ENCODE data around the gene SULT1C3. TPM values are rescaled to one million over a fixed set of nuclear protein-coding genes. Genes with fewer than 3 reads are reported as not detected.

SULT1C3 gene
- total and polyA plus RNA-seq, 2 of the 13 experiments (the other 11 are each of a cell fraction or from before 2014, with no cell fraction given): not detected

- no peak overlapping the region for H2AFZ ChIP-seq (ENCODE audit: low read length)
- POLR2A ChIA-PET: no interaction called here
- no peak for FAIRE-seq
Measured at GRCh38 chr2:108263401-108263800, 23.6 kb downstream of the SULT1C3 start.

GRCh38 chr2:108266218-108266617 lies 26.4 kb downstream of the SULT1C3 start:
- Histone ChIP-seq H3K9me3 (ENCODE audit: low read length) (no peaks in the 10 kb centered on the region), H3K4me1 (ENCODE audit: insufficient read depth, low read length) (peaks cover 62% of the 10 kb centered on the region), H3K4me2 (ENCODE audit: low read depth, low read length) (peak overlapping the region; percentile 62), H3K36me3 (replicated peaks in 1 of 2; ENCODE audit: control insufficient read depth in 1 of 2, insufficient read depth in 2 of 2, low read length in 2 of 2) (no peaks in the 10 kb centered on the region), H3K27me3 (ENCODE audit: control insufficient read depth in 1 of 2, insufficient read depth in 2 of 2, low read length in 2 of 2) (no peaks in the 10 kb centered on the region), H2AFZ (ENCODE audit: low read length) (no peak overlapping the region), H4K20me1 (ENCODE audit: insufficient read depth, low read length) (no peaks in the 10 kb centered on the region), H3K79me2 (ENCODE audit: insufficient read depth, low read length) (no peaks in the 10 kb centered on the region), H3K9ac (ENCODE audit: insufficient read depth, low read depth, low read length) (no peak overlapping the region), H3K27ac (ENCODE audit: extremely low read length, insufficient read depth, low read length) (no peak overlapping the region), H3K4me3 (replicated peaks in 1 of 3; ENCODE audit: insufficient read depth in 1 of 3, low read depth in 2 of 3, low read length in 3 of 3) (peak overlapping the region in 1 of 3 experiments; percentile 14; a peak in 1 of 6 replicates)
- WGBS (ENCODE audit: low lambda C conversion rate): 2% methylated on average over 3 of the region's 3 CpGs
- in situ Hi-C loops (cut with HindIII; ENCODE audit: extremely low pct_ligation_motif_present, low pct_unique_long_range_greater_than_20kb) (no loop called here), intact Hi-C loops (cut with micrococcal nuclease; ENCODE audit: unreplicated experiment) (no loop called here)
- BruUV-seq (replicated peaks): no TSS peak
- ATAC-seq (peak; percentile 88), FAIRE-seq (peak; percentile 39), DNase-seq (ENCODE audit: low spot score) (peak; percentile 70)
- ChIA-PET CTCF (ENCODE audit: low intra/inter-chr PET ratio, low total read pairs) (no interaction called here), POLR2A (no interaction called here)
- TF ChIP-seq HOMEZ (CRISPR knock-in tag; IDR thresholded peaks at IDR 0.05; ENCODE audit: low read depth) (peak; percentile 44; the same call in 1 of the 2 replicates), SNRNP70 (IDR thresholded peaks at IDR 0.05; ENCODE audit: low read depth, low read length) (no peak), CREB3 (CRISPR knock-in tag; IDR thresholded peaks at IDR 0.05) (no peak), DRAP1 (CRISPR knock-in tag; IDR thresholded peaks at IDR 0.05) (peak; percentile 42; the same call in 1 of the 2 replicates), ZNF782 (CRISPR knock-in tag; IDR thresholded peaks at IDR 0.05; ENCODE audit: borderline replicate concordance) (no peak), ZKSCAN8 (CRISPR knock-in tag; IDR thresholded peaks at IDR 0.05; ENCODE audit: borderline replicate concordance) (0 out of 2 replicates have a peak, but pooled peaks have one; percentile 27), GFI1 (CRISPR knock-in tag; IDR thresholded peaks at IDR 0.05; ENCODE audit: borderline replicate concordance) (no peak), EP300 (IDR thresholded peaks at IDR 0.05; ENCODE audit: low read depth in 2 of 2, low read length in 2 of 2) (peak in 1 of 2 experiments; percentile 47; a peak in 2 of 4 replicates), EP300 (CRISPR knock-in tag; IDR thresholded peaks at IDR 0.05; ENCODE audit: borderline replicate concordance) (no peak), AHR (CRISPR knock-in tag; IDR thresholded peaks at IDR 0.05) (no peak), ZNF670 (CRISPR knock-in tag; IDR thresholded peaks at IDR 0.05; ENCODE audit: borderline replicate concordance) (no peak), ZNF761 (CRISPR knock-in tag; conservative IDR thresholded peaks at IDR 0.05) (no peak), GABPA (IDR thresholded peaks at IDR 0.05; ENCODE audit: low read depth, low read length) (no peak), GABPA (CRISPR knock-in tag; IDR thresholded peaks at IDR 0.05; ENCODE audit: low read depth) (peak; percentile 42; the same call in 1 of the 2 replicates), FOXA1 (IDR thresholded peaks at IDR 0.05) (no peak), FOXA1 (CRISPR knock-in tag; IDR thresholded peaks at IDR 0.05) (peak; percentile 26; the same call in 1 of the 2 replicates), SOX6 (IDR thresholded peaks at IDR 0.05) (no peak), SOX6 (CRISPR knock-in tag; IDR thresholded peaks at IDR 0.05) (peak; percentile 31; the same call in 1 of the 2 replicates)

More at GRCh38 chr2:108263401-108263800, 23.6 kb downstream of the SULT1C3 start:
- no peaks in the 10 kb centered on the region for H4K20me1 ChIP-seq (ENCODE audit: insufficient read depth, low read length)
- no peaks in the 10 kb centered on the region for H3K79me2 ChIP-seq (ENCODE audit: insufficient read depth, low read length)
- in situ Hi-C loops (cut with HindIII; ENCODE audit: extremely low pct_ligation_motif_present, low pct_unique_long_range_greater_than_20kb) (no loop called here), intact Hi-C loops (cut with micrococcal nuclease; ENCODE audit: unreplicated experiment) (no loop called here)
- H3K4me1 ChIP-seq (ENCODE audit: insufficient read depth, low read length): peaks cover 34% of the 10 kb centered on the region
- no peak overlapping the region for H3K4me3 ChIP-seq (replicated peaks in 1 of 3; ENCODE audit: insufficient read depth in 1 of 3, low read depth in 2 of 3, low read length in 3 of 3)
- BruUV-seq (replicated peaks): no TSS peak
- no peaks in the 10 kb centered on the region for H3K9me3 ChIP-seq (ENCODE audit: low read length)
- no peak overlapping the region for H3K4me2 ChIP-seq (ENCODE audit: low read depth, low read length)
- H3K36me3 ChIP-seq (replicated peaks in 1 of 2; ENCODE audit: control insufficient read depth in 1 of 2, insufficient read depth in 2 of 2, low read length in 2 of 2): no peaks in the 10 kb centered on the region
- CTCF ChIA-PET (ENCODE audit: low intra/inter-chr PET ratio, low total read pairs): no interaction called here
- H3K27me3 ChIP-seq (ENCODE audit: control insufficient read depth in 1 of 2, insufficient read depth in 2 of 2, low read length in 2 of 2): no peaks in the 10 kb centered on the region
- no peak for TF ChIP-seq ZSCAN30 (CRISPR knock-in tag; IDR thresholded peaks at IDR 0.05)
- TF ChIP-seq ZMYM3 (CRISPR knock-in tag; IDR thresholded peaks at IDR 0.05): no peak
- TF ChIP-seq PRPF4 (IDR thresholded peaks at IDR 0.05; ENCODE audit: low read depth, low read length, poor library complexity, severe bottlenecking): no peak
- no peak overlapping the region for H3K27ac ChIP-seq (ENCODE audit: extremely low read length, insufficient read depth, low read length)
- DNase-seq (ENCODE audit: low spot score): no peak
- no peak for ATAC-seq
- no peak overlapping the region for H3K9ac ChIP-seq (ENCODE audit: insufficient read depth, low read depth, low read length)

Data from HepG2 (cell line).